Panc1 (cell line): ENCODE measurements around the gene TBC1D24.

ENCODE experiments used
- CTCF ChIP-seq: fragments of 450-650 bp; IDR thresholded peaks from 2 replicates; pipeline ENCODE4 v1.5.1; 2017; ENCODE audit warnings: mild to moderate bottlenecking
- POLR2AphosphoS5 ChIP-seq: IDR thresholded peaks from 2 replicates; pipeline ENCODE4 v1.6.1; 2012; ENCODE audit warnings: mild to moderate bottlenecking, low read depth, low read length, moderate library complexity
- REST ChIP-seq, 2 experiments: IDR thresholded peaks; 2 replicates each; pipeline ENCODE4 v1.6.1; 2011 to 2012; ENCODE audit warnings: low read depth in 2 of 2, control low read depth in 1 of 2, low read length in 1 of 2, mild to moderate bottlenecking in 1 of 2, moderate library complexity in 1 of 2; ENCODE audit not compliant: insufficient read depth in 1 of 2
- SIN3A ChIP-seq: IDR thresholded peaks from 2 replicates; pipeline ENCODE4 v1.6.1; 2012; ENCODE audit warnings: low read depth, mild to moderate bottlenecking, low read length, moderate library complexity, borderline replicate concordance; ENCODE audit not compliant: insufficient read depth

- no peak for TF ChIP-seq POLR2AphosphoS5
- no peak for TF ChIP-seq CTCF
- TF ChIP-seq REST (IDR thresholded peaks at IDR 0.05; ENCODE audit: insufficient read depth in 1 of 2, low read depth in 2 of 2, low read length in 1 of 2) = no peak
- no peak for TF ChIP-seq SIN3A
Measured at GRCh38 chr16:2486645-2487516, 12.0 kb downstream of the TBC1D24 start.
